ENCODE results near the gene ARL8B. TPM values are rescaled to one million over a fixed set of nuclear protein-coding genes. Genes with fewer than 3 reads are reported as not detected.
"Not testable (repeated sequence)": the region's sequence is repeated elsewhere in the genome, so short reads cannot be mapped to it uniquely, and the experiment has no call there.

Gene ARL8B
- total RNA-seq, 1 experiment from 2014 or later = 29.0 TPM

- H3K9ac ChIP-seq (ENCODE audit: extremely low read depth, insufficient read length, low read length) = no peak overlapping the region
- no peak overlapping the region for H2BK20ac ChIP-seq (ENCODE audit: low read depth, low read length, poor library complexity, severe bottlenecking)
- H3K4me2 ChIP-seq (ENCODE audit: insufficient read depth, insufficient read length, low read length) = no peak overlapping the region
- no peak overlapping the region for H3T11ph ChIP-seq (ENCODE audit: low read length)
- H2BK120ac ChIP-seq (ENCODE audit: low read depth, low read length, poor library complexity, severe bottlenecking) = no peak overlapping the region
- H4K91ac ChIP-seq (ENCODE audit: insufficient read length, low read depth, low read length) = no peak overlapping the region
- H4K8ac ChIP-seq (replicated peaks; ENCODE audit: insufficient read length, low read depth, low read length) = no peak overlapping the region
- no peaks in the 10 kb centered on the region for H3K36me3 Mint-ChIP-seq (ENCODE audit: insufficient read depth in 1 of 3, low read depth in 3 of 3)
- H2BK5ac ChIP-seq (ENCODE audit: insufficient read length, low read length) = no peak overlapping the region
- no peaks in the 10 kb centered on the region for H3K79me2 ChIP-seq (ENCODE audit: insufficient read depth, low read length)
- H4K20me1 ChIP-seq (ENCODE audit: control insufficient read depth, insufficient read depth, insufficient read length) = no peaks in the 10 kb centered on the region
- H3K79me1 ChIP-seq (ENCODE audit: insufficient read depth, low read depth, low read length, poor library complexity, severe bottlenecking) = no peaks in the 10 kb centered on the region
- H2BK12ac ChIP-seq (ENCODE audit: insufficient read length, low read depth, low read length) = no peak overlapping the region
- H3K4me1 ChIP-seq (ENCODE audit: insufficient read depth, low read length) = no peaks in the 10 kb centered on the region
- no peak for DNase-seq
- no peaks in the 10 kb centered on the region for H3K27me3 Mint-ChIP-seq (ENCODE audit: low read depth)
- H3K27ac Mint-ChIP-seq = no peak overlapping the region
- H3K27me3 ChIP-seq (ENCODE audit: insufficient read depth, low read length) = no peaks in the 10 kb centered on the region
- no peak overlapping the region for H3K27ac ChIP-seq (ENCODE audit: insufficient read length, low read depth, low read length)
- no peaks in the 10 kb centered on the region for H3K9me3 ChIP-seq (ENCODE audit: control insufficient read depth, low read depth, low read length)
- H3K23me2 ChIP-seq (ENCODE audit: insufficient read length, low read depth, low read length, poor library complexity, severe bottlenecking) = no peaks in the 10 kb centered on the region
- no peak overlapping the region for H4K5ac ChIP-seq (ENCODE audit: insufficient read length, low read depth, low read length)
- no peak overlapping the region for H2AK5ac ChIP-seq (ENCODE audit: insufficient read length, low read length)
- no peak overlapping the region for H2AFZ ChIP-seq (ENCODE audit: low read length)
- no peak overlapping the region for H3K23ac ChIP-seq (ENCODE audit: insufficient read length, low read depth, low read length)
- H3K9me3 Mint-ChIP-seq = peaks cover 0 to 5% of the 10 kb centered on the region in 2 experiments; a peak in 1 of 5 replicates
- no peak overlapping the region for H3K56ac ChIP-seq (ENCODE audit: insufficient read length, low read depth, low read length)
- no peak overlapping the region for H3K18ac ChIP-seq (ENCODE audit: insufficient read length, low read depth, low read length)
- H2BK15ac ChIP-seq (ENCODE audit: low read depth, low read length) = no peak overlapping the region
- no peak overlapping the region for H3K4me3 Mint-ChIP-seq
- no CpG with 5 or more reads among the region's 2 CpGs for WGBS (ENCODE audit: extremely low coverage, insufficient read length, low lambda C conversion rate)
- no peak overlapping the region for H3K14ac ChIP-seq (ENCODE audit: insufficient read depth, low read length)
- TF ChIP-seq CTCF (conservative IDR thresholded peaks at IDR 0.05) = no peak
- no peaks in the 10 kb centered on the region for H3K4me1 Mint-ChIP-seq
- H3K4ac ChIP-seq (ENCODE audit: low read depth, low read length) = no peak overlapping the region
Observed at GRCh38 chr3:5112043-5112442, 10.0 kb upstream of the ARL8B start.

GRCh38 chr3:5113726-5114125, 8.4 kb upstream of the ARL8B start:
- H3K4me3 Mint-ChIP-seq; H2BK12ac ChIP-seq (ENCODE audit: insufficient read length, low read depth, low read length); H3K9me3 ChIP-seq (ENCODE audit: control insufficient read depth, low read depth, low read length); H4K5ac ChIP-seq (ENCODE audit: insufficient read length, low read depth, low read length); H3K9ac ChIP-seq (ENCODE audit: extremely low read depth, insufficient read length, low read length); H3K27ac ChIP-seq (ENCODE audit: insufficient read length, low read depth, low read length); H2BK5ac ChIP-seq (ENCODE audit: insufficient read length, low read length); H2AK5ac ChIP-seq (ENCODE audit: insufficient read length, low read length); H3K4me1 ChIP-seq (ENCODE audit: insufficient read depth, low read length); H2AFZ ChIP-seq (ENCODE audit: low read length); H3K27me3 Mint-ChIP-seq (ENCODE audit: low read depth); H2BK20ac ChIP-seq (ENCODE audit: low read depth, low read length, poor library complexity, severe bottlenecking); DNase-seq; H3T11ph ChIP-seq (ENCODE audit: low read length); H3K36me3 Mint-ChIP-seq (ENCODE audit: insufficient read depth in 1 of 3, low read depth in 3 of 3); H3K23ac ChIP-seq (ENCODE audit: insufficient read length, low read depth, low read length); H3K18ac ChIP-seq (ENCODE audit: insufficient read length, low read depth, low read length); H4K91ac ChIP-seq (ENCODE audit: insufficient read length, low read depth, low read length); H3K27ac Mint-ChIP-seq; H4K20me1 ChIP-seq (ENCODE audit: control insufficient read depth, insufficient read depth, insufficient read length); H4K8ac ChIP-seq (replicated peaks; ENCODE audit: insufficient read length, low read depth, low read length); H3K4me1 Mint-ChIP-seq; H3K14ac ChIP-seq (ENCODE audit: insufficient read depth, low read length); H3K79me1 ChIP-seq (ENCODE audit: insufficient read depth, low read depth, low read length, poor library complexity, severe bottlenecking); H3K4ac ChIP-seq (ENCODE audit: low read depth, low read length); H3K23me2 ChIP-seq (ENCODE audit: insufficient read length, low read depth, low read length, poor library complexity, severe bottlenecking); H3K79me2 ChIP-seq (ENCODE audit: insufficient read depth, low read length); H3K56ac ChIP-seq (ENCODE audit: insufficient read length, low read depth, low read length); H3K27me3 ChIP-seq (ENCODE audit: insufficient read depth, low read length); H2BK15ac ChIP-seq (ENCODE audit: low read depth, low read length); H3K4me2 ChIP-seq (ENCODE audit: insufficient read depth, insufficient read length, low read length); H2BK120ac ChIP-seq (ENCODE audit: low read depth, low read length, poor library complexity, severe bottlenecking); H3K9me3 Mint-ChIP-seq: not testable (repeated sequence)
- WGBS (ENCODE audit: extremely low coverage, insufficient read length, low lambda C conversion rate) = no CpG with 5 or more reads among the region's 30 CpGs
